Measurements from ENCODE around the gene CD207. TPM values are rescaled to one million over a fixed set of nuclear protein-coding genes. Genes with fewer than 3 reads are reported as not detected.

CD207 gene
- total and polyA plus RNA-seq, 4 donors, result 0.06 to 1.8 (median 0.49) TPM

- Histone ChIP-seq H3K9ac (ENCODE audit: insufficient read depth in 1 of 2, low read length in 2 of 2) (no peak overlapping the region), H3K27ac (ENCODE audit: low read depth in 1 of 2, low read length in 1 of 2) (no peak overlapping the region), H3K4me1 (ENCODE audit: control insufficient read depth in 5 of 5, insufficient read depth in 5 of 5, low read length in 5 of 5) (peaks cover 0 to 2% (median 0%) of the 10 kb centered on the region in 5 donors), H3K9me3 (ENCODE audit: control insufficient read depth in 4 of 4, insufficient read depth in 3 of 4, low read length in 3 of 4) (no peaks in the 10 kb centered on the region), H3K4me3 (no peak overlapping the region), H3K36me3 (ENCODE audit: control insufficient read depth in 4 of 4, insufficient read depth in 4 of 4, low read length in 4 of 4) (no peaks in the 10 kb centered on the region), H3K27me3 (ENCODE audit: control insufficient read depth in 3 of 3, insufficient read depth in 3 of 3, low read length in 2 of 3) (no peaks in the 10 kb centered on the region)
- ATAC-seq (ENCODE audit: insufficient read depth, low FRiP score) (no peak), DNase-seq (no peak)
- WGBS, 2 donors, result 80 to 86% methylated on average over 6 of the region's 6 CpGs
- no peak for TF ChIP-seq CTCF (IDR thresholded peaks at IDR 0.05; ENCODE audit: control extremely low read depth, extremely low read depth)
Observed at GRCh38 chr2:70807102-70807827, 28.4 kb downstream of the CD207 start.

DNA sequence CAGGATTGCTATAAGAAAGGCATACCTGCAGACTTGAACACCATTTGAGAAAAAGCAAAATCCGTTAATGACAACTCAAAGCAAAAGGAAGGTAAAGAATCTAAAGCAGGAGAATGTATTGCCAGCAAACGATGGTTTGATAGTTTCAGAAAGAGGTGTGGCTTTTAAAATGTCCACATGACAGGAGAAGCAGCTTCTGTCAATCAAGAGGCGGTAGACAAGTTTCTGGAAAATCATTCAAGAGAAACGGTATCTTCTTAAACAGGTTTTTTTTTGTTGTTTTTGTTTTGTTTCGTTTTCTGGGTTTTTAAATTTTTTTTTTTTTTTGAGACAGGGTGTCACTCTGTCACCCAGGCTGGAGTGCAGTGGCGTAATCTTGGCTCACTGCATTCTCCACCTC, 29.0 kb downstream of the CD207 start:
- ATAC-seq (ENCODE audit: insufficient read depth, low FRiP score), result no peak
- H3K27ac ChIP-seq (ENCODE audit: low read depth in 1 of 2, low read length in 1 of 2), result no peak overlapping the region
- WGBS, 2 donors, result 68 to 74% methylated on average over 6 of the region's 6 CpGs

DNA sequence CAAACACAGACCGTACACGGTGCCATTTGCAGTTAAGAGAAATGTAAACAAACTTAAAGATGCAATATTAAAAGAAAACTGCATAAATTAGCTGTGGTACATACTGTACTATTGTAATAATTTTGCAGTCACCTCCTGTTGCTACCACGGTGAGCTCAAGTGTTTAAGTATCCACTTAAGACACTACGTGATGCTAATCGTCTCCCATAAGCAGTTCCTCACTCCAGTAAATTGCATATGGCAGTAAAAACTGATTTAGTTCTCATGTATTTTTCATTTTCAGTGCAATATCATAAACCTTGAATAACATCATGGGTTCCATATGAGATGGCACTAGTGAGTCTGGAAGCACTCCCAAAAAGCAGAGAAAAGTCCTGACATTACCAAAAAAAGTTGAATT, 29.6 kb downstream of the CD207 start:
- H3K9ac ChIP-seq (ENCODE audit: insufficient read depth in 1 of 2, low read length in 2 of 2), result no peak overlapping the region
- no peak for TF ChIP-seq CTCF (IDR thresholded peaks at IDR 0.05; ENCODE audit: control extremely low read depth, extremely low read depth)
- 55 to 75% methylated on average over 5 of the region's 5 CpGs for WGBS, 2 donors
- no peak overlapping the region for H3K4me3 ChIP-seq
- H3K4me1 ChIP-seq (ENCODE audit: control insufficient read depth in 5 of 5, insufficient read depth in 5 of 5, low read length in 5 of 5), result peaks cover 0 to 2% (median 0%) of the 10 kb centered on the region in 5 donors
- H3K27me3 ChIP-seq (ENCODE audit: control insufficient read depth in 3 of 3, insufficient read depth in 3 of 3, low read length in 2 of 3), result peaks cover 0 to 2% (median 0%) of the 10 kb centered on the region in 3 donors
- H3K36me3 ChIP-seq (ENCODE audit: control insufficient read depth in 4 of 4, insufficient read depth in 4 of 4, low read length in 4 of 4), result no peaks in the 10 kb centered on the region
- no peak overlapping the region for H3K27ac ChIP-seq (ENCODE audit: low read depth in 1 of 2, low read length in 1 of 2)
- DNase-seq (peak in 1 of 3 donors; percentile 51), ATAC-seq (ENCODE audit: insufficient read depth, low FRiP score) (no peak)
- peaks cover 0 to 4% (median 0%) of the 10 kb centered on the region in 4 donors for H3K9me3 ChIP-seq (ENCODE audit: control insufficient read depth in 4 of 4, insufficient read depth in 3 of 4, low read length in 3 of 4)

More for the DNA sequence above, 29.0 kb downstream of the CD207 start:
- H3K36me3 ChIP-seq (ENCODE audit: control insufficient read depth in 4 of 4, insufficient read depth in 4 of 4, low read length in 4 of 4), result no peaks in the 10 kb centered on the region
- H3K27me3 ChIP-seq (ENCODE audit: control insufficient read depth in 3 of 3, insufficient read depth in 3 of 3, low read length in 2 of 3), result peaks cover 0 to 2% (median 0%) of the 10 kb centered on the region in 3 donors
- H3K4me1 ChIP-seq (ENCODE audit: control insufficient read depth in 5 of 5, insufficient read depth in 5 of 5, low read length in 5 of 5), result peaks cover 0 to 2% (median 0%) of the 10 kb centered on the region in 5 donors
- TF ChIP-seq CTCF (IDR thresholded peaks at IDR 0.05; ENCODE audit: control extremely low read depth, extremely low read depth), result no peak
- peaks cover 0 to 2% (median 0%) of the 10 kb centered on the region in 4 donors for H3K9me3 ChIP-seq (ENCODE audit: control insufficient read depth in 4 of 4, insufficient read depth in 3 of 4, low read length in 3 of 4)
- H3K9ac ChIP-seq (ENCODE audit: insufficient read depth in 1 of 2, low read length in 2 of 2), result no peak overlapping the region
- DNase-seq, result no peak
- H3K4me3 ChIP-seq, result no peak overlapping the region

Data from lung (tissue), 12 donors.